ENCODE results near the gene S100A16.
A peak's percentile ranks its signal among the peaks of the same experiment; 100 is the strongest.
"Not testable (repeated sequence)": the region's sequence is repeated elsewhere in the genome, so short reads cannot be mapped to it uniquely, and the experiment has no call there.

S100A16 gene

DNA sequence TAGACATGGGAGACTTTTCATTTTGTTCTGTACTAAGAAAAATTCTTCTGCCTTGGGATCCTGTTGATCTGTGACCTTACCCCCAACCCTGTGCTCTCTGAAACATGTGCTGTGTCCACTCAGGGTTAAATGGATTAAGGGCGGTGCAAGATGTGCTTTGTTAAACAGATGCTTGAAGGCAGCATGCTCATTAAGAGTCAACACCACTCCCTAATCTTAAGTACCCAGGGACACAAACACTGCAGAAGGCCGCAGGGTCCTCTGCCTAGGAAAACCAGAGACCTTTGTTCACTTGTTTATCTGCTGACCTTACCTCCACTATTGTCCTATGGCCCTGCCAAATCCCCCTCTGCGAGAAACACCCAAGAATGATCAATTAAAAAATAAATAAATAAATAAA is 29.4 kb downstream of the S100A16 start:
- DNase-seq = not testable (repeated sequence)

DNA sequence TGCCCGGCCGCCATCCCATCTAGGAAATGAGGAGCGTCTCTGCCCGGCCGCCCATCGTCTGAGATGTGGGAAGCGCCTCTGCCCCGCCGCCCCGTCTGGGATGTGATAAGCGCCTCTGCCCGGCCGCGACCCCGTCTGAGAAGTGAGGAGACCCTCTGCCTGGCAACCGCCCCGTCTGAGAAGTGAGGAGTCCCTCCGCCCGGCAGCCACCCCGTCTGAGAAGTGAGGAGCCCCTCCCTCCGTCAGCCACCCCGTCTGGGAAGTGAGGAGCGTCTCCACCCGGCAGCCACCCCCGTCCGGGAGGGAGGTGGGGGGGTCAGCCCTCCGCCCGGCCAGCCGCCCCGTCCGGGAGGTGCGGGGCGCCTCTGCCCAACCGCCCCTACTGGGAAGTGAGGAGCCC is 30.1 kb downstream of the S100A16 start:
- DNase-seq = not testable (repeated sequence)

DNA sequence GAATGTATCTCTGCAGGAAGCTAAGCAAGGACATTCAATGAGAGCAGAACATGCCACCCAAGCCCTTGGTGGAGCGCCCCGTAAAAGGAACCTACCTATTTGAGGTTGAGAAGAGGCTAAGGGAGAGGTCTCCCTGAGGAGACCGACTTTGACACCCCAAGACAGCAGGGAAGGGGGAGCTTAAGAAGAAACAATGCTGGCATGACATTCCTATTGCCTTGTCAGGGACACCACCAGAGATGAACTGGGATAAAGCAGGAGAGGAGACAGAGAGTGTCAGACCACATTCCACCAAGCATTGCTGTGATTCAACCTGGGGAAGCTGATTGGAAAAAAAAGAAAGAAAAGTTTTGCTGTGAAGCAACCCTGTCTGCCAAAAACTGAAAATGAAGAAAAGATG is 34.0 kb downstream of the S100A16 start:
- DNase-seq = no peak

DNA sequence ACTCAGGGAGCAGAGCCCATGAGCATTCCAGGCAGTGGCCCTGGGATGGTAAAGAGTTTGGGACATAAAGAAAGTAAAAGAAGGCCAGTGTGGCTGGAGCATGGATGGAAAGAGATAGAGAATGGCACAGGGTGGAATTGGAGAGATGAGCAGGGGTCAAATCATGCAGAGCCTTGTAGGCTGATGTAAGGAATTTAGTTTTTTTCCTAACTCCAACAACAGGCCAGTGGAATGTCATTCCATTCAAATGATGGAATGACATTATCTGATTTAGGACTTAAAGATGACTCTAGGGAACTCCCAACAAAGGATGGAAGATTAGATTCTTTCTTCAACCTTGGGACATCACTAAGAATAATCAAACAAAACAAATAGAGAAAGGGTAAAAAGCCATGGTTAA is 34.4 kb downstream of the S100A16 start:
- DNase-seq = no peak

DNA sequence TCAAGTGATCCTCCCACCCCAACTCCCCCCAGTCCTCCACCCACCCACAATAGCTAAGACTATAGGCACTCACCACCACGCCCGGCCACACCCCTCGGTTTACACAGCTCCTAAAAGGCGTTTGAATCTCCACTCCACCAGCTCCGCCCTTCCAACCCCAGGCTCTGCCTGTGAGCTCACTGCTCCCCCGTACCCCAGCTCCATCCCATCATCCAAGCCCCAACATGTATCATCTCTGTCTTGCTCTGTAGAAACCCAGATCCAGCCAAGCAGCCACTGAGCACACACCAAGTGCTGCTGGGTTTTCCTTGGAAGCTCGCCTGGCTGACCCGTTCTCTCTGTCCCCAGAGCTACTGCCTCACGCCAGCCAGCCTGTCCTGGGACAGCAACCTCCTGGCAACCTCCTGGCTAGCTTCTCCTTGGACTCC is 35.3 kb downstream of the S100A16 start:
- no peak for DNase-seq

DNA sequence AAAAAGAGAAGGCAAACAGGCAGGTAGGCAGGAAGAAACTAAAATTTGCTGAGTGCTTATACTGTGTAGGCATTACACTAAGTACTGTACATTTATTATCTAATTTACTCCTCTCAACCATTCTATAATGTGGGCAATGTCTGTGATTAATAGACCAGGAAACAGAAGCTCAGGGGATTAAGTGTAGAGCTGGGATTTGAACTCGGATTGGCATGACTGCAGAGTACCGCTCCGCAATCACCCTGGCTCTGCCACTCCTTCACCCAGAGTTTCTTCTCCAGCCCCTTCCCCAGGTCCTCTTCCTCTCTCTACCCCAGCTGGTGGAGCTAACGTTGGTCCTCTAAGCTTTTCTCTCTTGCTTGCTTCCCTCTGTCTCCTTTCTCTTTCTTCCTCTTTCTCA is 35.8 kb downstream of the S100A16 start:
- DNase-seq = no peak

DNA sequence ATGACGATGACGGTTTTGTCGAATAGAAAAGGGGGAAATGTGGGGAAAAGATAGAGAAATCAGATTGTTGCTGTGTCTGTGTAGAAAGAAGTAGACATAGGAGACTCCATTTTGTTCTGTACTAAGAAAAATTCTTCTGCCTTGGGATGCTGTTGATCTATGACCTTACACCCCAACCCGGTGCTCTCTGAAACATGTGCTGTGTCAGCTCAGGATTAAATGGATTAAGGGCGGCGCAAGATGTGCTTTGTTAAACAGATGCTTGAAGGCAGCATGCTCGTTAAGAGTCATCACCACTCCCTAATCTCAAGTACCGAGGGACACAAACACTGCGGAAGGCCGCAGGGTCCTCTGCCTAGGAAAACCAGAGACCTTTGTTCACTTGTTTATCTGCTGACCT is 37.4 kb downstream of the S100A16 start:
- not testable (repeated sequence) for DNase-seq

DNA sequence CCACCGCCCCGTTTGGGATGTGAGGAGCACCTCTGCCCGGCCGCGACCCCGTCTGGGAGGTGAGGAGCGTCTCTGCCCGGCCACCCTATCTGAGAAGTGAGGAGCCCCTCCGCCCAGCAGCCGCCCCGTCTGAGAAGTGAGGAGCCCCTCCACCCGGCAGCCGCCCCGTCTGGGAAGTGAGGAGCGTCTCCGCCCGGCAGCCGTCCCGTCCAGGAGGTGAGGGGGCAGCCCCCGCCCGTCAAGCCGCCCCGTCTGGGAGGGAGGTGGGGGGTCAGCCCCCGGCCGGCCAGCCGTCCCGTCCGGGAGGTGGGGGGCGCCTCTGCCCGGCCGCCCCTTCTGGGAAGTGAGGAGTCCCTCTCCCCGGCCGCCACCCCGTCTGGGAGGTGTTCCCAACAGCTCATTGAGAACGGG is 37.9 kb downstream of the S100A16 start:
- DNase-seq = not testable (repeated sequence)

DNA sequence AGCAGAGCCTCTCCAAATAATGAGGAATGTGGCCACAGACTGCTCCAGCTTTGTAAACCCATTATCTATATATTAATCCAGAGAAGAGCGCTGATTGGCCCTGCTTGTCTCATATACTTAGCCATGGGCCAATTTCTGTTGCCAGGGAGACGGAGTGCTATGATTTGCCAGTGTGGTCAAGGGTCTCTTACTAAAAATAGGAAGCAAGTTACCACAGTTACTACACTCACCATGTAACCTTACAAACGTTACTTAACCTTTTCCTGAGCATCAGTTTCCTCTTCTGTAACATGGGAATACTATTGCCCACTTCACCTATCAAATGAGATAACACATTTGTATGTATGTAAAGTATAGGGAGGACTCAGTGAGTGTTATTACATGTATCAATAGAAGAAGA is 39.6 kb downstream of the S100A16 start:
- DNase-seq = no peak

DNA sequence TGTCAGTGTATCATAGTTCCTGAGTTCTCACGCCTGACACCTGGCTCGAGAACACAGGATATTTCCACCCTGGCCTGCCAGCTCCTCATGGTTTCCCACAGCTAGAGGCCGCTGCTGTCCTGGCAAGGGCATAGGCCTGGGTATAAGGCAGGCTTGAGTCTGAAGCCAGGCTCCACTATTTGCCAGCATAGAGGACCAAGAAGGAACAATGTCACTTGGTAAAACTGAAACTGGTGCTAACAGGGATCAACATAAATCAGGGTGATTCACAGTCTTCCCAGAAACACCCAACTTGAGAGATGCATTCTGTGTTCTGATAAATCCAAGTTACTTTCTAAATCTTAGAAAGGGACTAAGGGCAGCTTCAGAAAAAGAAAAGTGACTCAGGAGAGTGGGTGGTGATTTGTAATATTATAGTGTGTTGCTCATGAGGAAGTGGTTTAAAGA is 40.3 kb downstream of the S100A16 start:
- DNase-seq = peak; percentile 74

DNA sequence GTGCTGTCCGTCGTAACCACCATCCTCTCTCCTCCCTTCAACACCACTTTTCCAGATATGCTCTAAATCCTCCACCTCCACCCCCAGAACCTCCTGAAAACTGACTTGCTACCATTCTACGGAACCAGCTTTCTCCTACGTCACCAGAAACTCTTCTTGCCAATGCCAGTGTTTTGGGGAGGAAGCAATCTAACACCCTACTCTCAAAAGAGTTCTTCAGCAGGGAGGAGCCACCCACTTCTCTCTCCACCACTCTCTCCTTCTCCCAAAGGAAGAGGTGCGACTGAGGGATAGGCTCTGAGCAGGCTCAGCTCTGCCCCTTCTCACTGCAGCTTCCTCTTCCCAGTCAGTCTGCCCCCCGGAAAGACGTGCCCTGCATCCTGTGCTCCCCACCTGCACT is 41.2 kb downstream of the S100A16 start:
- no peak for DNase-seq

DNA sequence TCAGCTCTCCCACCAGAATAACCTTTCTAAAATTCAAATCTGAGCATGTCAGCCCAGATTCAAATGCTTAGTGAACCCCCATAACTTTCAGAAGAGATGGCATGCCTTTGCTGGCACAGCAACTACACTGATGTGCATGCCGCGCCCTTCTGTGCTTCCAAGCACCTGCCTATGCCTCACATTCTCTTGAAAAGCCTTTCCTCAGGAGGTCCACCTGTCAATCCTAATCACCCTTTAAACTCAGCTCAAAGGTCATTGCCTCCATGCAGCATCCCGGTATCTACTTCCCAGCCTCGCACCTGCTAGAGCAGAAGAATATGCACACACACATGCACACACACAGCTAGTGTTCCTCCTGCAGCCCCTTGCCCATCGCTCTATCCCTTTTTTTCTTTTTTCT is 42.1 kb downstream of the S100A16 start:
- no peak for DNase-seq

DNA sequence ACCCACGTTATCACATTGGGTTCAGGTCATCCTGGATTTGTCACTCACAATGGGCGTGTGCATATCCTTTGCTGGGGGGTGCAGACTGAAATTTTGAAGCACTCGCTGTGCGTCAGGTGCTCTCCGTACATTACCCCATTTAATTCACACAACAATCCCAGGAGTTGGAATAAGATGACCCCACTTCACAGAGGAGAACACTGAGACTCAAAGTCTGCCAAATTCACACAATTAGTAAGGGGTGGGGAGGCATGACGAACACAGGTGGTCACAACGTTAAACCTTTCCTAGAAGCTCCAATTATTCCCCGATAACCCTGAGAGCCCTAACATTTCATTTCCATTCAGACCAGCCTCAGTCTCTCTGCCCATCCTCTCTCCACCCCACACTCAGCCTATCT is 43.5 kb downstream of the S100A16 start:
- DNase-seq = no peak

DNA sequence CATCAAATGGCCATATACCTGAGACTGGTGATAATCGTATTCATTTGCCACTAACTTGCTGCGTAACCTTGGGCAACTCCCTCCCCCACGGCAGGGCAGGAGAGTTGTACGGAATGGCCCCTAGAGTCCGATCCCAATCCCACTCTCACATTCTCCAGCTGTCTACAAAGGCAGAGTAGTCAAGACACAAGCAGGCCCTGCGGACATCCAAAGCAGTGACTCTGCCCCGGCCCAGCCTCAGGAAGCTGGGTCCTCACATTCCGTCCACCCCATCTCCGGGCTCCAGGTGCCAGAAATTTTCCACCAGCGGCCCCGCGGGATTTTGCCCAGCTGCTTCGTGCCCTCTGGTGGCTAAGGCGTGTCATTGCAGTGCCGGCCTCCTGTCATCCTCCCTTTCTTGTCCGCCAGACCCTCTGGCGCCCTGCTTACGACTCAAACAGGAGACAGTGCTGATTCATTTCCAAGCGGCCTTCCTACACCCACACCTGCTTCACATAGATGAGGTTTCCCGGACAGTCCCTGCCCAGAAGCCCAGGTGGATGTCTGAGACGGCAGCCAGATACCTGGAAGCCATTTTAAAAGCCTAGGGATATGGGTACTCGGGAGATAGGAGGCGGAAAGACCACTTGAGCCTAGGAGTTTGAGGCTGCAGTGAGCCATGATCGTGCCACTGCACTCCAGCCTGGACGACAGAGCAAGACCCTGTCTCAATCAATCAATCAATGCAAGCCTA is 44.4 kb downstream of the S100A16 start:
- DNase-seq = peak; percentile 90

DNA sequence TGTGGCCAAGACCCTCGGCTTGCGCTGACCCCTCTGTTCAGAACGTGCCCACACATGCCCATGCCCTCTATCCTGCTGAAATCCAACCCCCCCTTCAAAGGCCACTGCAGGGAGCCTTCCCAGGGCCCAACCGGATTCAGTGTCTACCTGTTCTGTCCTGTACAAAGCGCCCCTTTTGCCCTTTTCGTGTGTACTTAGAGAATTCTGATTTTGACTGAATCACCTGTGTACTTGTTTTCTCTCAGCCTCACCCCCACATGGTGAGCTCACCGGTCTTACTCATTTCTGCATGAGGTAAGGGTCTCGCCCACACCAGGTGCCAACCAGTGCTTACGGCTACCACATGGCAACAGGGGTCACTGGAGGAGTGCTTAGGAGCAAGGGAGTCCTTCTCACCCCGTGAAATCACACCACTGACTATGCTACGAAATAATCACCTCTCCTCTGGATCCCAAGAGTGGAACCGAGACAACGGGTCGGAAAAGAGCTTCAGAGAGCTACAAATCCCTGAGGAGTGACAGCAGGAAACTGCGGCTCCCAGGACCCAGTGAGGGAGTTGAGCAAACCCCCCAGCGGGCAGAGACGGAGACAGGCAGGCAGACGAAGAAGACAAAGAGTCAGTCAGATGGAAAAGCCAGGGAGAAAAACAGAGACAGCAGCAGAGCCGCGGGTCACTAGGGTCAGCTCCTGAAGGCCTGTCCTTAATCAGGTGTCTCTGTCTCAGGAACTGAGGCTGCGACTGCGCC is 45.1 kb downstream of the S100A16 start:
- DNase-seq = no peak

DNA sequence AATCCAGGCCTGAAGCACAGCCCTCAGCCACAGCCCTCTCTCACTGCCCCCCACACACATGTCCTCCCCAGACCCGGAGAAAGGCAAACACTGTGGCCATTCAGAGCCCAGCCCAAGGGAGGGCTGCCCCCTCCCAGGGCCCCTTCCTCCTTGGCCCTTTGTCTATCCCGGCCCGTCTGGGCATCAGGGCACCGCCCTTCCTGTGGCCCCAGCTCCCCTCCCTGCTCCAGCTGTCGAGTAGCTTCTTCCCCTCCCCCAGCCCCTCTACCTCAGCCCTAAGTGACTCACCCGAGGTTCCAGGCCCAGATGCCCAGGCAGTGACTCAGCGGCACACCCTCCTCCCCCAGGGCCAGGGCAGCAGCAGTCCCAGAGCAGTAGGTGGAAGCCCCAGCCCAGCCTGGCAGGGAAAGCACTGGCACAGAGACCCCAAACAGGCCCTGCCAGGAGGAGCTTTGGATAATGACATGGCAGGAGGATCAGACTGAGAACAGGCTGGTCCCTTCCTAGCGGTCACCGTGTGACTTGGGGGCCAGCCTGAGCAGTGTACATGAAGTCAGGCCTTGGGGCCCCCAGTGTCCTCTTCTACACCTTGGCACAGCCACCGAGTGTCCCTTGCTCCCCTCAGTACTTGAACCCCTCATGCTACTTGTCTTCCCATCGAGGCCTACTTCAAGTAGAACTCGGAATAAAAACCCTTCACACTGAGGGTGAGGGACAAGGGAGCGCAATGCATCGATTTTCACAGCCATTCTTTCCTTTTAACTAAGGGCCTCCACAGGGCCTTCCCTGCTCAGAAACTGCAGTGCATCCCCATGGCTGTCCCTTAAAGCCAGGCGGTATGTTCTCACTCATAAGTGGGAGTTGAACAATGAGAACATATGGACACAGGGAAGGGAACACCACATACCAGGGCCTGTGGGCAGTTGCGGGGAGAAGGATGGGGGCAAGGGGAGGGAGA is 46.2 kb downstream of the S100A16 start:
- peak; percentile 96 for DNase-seq

DNA sequence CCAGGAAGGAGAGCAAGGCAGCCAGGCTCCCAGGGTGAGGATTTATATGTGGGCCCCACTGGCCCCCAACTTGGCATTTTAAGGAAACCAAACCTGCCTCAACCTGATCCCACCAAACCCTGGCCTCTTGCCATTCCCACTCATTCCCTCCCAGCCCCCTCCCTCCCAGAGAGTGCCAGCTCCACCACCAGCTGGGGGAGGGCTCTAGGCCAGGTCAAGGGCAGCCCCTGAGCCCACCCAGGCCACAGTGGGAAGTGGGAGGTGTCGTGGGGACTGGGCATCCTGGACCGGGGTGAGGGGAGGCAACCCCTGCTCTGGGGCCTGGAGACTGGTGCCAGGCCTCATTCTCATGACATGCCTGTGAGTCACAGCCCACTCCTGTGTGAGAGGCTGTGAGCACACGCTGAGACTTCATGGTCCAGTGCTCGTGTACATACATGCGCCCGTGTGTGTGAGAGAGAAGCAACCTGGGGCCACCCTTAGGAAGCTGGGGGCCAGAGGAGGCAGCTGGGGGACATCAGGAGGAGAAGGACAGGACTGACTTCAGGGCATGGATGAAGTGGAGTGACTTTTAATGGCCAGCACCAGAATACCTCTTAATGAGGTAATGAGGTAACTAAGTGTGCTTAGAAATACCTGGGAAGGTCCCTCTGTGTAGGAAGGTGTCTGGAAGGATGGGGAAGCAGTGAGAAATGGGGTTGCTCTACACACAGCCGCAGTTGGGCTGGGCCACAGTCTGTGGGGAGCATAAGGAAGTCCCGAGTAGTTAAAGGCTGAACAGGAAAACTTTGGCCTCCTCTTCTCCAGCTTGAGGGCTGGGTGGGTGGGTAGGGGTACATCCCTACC is 47.2 kb downstream of the S100A16 start, which contains the start of gene S100A2:
Gene S100A2 (minus strand): TSS at position 316 of the 846 bp plus-strand sequence. CDS start 1,967 bp downstream, outside the sequence.
- DNase-seq = peak; percentile 78

DNA sequence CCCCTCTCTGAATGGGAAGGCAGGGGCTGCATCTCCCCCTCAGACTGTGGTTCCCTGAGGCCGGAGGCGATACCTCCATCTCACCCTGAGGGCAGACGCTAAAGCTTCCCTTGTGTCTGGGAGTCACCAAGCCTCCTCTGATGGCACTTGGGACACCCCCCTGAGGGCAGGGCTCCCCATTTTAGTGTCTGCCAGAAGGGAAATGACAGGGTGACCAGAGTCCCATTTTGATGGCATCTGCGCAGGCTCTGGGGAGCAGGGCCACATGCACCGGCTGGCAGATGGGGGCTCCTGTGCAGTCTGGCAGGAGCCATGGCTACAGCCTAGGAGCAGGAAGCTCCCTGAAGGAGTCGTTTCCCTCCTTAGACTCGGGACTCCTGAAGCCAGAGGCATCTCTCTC is 48.9 kb downstream of the S100A16 start:
- DNase-seq = no peak

DNA sequence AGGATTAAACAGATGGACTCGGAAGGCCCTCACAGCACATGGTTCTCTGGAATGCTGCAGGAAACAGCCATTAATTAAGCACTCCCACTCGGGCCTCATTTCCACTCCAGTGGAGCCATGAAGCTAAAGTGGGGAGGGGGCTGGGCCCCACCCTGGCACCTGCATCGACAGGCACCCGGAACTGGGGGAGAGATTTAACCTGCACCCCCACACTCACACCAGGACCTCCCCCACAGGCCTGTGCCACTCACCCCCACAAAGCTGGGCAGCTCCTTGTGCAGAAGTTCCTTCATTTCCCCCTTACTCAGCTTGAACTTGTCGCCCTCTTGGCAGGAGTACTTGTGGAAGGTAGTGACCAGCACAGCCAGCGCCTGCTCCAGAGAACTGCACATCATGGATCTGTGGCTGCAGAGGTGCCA is 49.4 kb downstream of the S100A16 start:
- DNase-seq = no peak

DNA sequence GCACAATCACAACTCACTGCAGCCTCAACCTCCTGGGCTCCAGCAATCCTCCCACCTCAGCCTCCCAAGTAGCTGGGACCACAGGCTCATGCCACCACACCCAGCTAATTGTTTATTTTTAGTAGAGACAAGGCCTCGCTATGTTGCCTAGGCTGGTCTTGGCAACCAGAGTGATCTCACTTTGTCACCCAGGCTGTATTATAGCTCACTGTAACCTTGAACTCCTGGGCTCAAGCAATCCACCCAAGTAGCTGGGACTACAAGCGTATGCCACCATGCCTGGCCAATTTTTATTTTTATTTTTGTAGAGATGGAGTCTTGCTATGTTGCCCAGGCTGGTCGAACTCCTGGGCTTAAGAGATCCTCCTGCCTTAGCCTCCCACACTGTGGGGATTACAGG is 50.9 kb downstream of the S100A16 start:
- not testable (repeated sequence) for DNase-seq

DNA sequence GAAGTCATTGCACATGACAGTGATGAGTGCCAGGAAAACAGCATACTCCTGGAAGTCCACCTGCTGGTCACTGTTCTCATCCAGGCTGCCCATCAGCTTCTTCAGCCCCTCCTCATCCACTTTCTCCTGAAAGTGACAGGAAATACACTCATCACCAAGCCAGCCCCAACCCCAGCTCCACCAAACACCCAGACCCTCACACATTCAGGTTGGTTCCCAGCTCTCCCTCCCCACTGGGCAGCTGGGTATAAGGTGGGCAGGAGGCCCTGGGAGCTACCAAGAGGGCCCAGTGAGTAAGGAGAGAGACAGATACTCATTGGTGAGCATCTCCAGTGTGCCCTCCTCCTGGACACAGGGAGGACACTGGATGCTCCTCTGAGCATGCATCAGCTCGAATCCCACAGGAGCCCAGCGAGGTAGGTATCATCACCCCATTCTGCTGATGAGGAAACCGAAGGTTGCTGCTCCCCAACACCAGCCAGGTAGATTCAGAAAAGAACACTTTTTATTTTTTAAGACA is 51.4 kb downstream of the S100A16 start:
- DNase-seq = no peak

All from amniotic stem cell (primary cell).